ENCODE results near the gene TMEM269. TPM values are rescaled to one million over a fixed set of nuclear protein-coding genes. Genes with fewer than 3 reads are reported as not detected.

Gene TMEM269
- total RNA-seq, 1 experiment from 2014 or later = 0.11 TPM

DNA sequence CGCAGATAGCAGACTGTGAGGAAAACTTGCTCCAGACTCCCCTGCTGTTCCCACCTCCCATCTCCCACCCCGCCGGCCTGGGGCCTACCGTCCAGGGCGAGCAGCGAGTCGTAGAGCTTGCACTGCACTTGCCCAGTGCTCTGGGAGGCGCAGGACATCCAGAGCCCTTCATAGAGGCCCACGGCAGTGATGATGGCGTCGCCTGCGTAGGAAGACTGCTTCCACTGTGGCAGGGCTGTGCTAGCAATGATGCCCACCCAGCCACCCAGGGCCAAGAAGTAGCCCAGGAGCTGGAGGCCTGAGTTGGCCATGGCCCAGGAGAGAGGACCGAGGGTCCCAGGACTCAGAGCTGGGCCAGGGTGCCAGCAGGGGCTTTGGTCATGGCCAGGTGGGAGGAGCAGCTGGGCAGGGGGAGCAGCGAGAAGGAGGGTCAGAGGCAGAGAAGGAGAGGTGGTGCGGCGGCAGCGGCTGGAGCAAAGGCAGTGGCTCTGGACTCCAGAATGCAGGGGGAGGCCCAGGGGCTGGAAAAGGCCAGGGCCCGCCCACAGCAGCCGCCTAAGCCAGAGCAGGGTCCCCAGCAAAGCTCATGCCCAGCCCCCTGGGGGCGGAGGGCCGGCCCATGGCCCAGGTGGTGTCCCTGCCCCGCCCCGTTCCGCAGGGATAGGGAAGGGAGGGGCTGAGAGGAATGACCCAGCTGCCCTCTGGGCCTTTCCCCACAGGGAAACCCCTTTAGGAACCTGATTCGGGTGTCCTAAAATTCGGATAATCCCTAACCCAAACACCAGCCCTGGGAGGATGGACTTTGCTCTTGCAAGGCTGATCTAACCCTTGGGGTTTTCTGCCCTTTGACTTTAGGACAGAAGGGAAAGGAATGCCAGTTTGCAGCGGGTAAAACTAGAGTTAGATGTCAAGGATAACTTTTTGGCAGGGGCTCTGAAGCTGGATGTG, 44.8 kb upstream of the TMEM269 start, which contains the start of gene CLDN19:
CLDN19 (minus strand) TSS at position 484 of the 948 bp plus-strand sequence; CDS start at position 311, 173 bp downstream.
- Histone ChIP-seq H3K27ac (ENCODE audit: low read length) (no peak within 1 kb of the TSS), H3K9ac (ENCODE audit: low read length) (no peak within 1 kb of the TSS), H2AFZ (ENCODE audit: low read length) (no peak within 1 kb of the TSS), H3K9me2 (replicated peaks; ENCODE audit: low read length) (no peaks in the 10 kb centered on the region), H3K4me1 (ENCODE audit: insufficient read depth, low read length) (no peaks in the 10 kb centered on the region), H3K27me3 (ENCODE audit: low read length) (no peaks in the 10 kb centered on the region), H3K36me3 (ENCODE audit: low read depth, low read length) (no peaks in the 10 kb centered on the region), H4K20me1 (ENCODE audit: low read length) (no peaks in the 10 kb centered on the region), H3K4me3 (ENCODE audit: low read length) (no peak within 1 kb of the TSS), H3F3A (ENCODE audit: low read length, unreplicated experiment) (no peaks in the 10 kb centered on the region), H3K79me2 (ENCODE audit: low read length) (no peaks in the 10 kb centered on the region), H3K9me3 (ENCODE audit: low read length) (no peaks in the 10 kb centered on the region), H3K4me2 (ENCODE audit: low read length) (no peak within 1 kb of the TSS)
- DNase-seq (no peak), ATAC-seq (no peak)
- ChIA-PET CTCF (no interaction called here), POLR2A (ENCODE audit: unreplicated experiment) (no interaction called here)
- intact Hi-C loops (cut with micrococcal nuclease) = no loop called here
- TF ChIP-seq EZH2 (IDR thresholded peaks at IDR 0.05; ENCODE audit: low read length, unreplicated experiment) (no peak), EZH2phosphoT487 (IDR thresholded peaks at IDR 0.05; ENCODE audit: borderline replicate concordance, low read length) (no peak)
- TF ChIP-seq, protein P1, sequence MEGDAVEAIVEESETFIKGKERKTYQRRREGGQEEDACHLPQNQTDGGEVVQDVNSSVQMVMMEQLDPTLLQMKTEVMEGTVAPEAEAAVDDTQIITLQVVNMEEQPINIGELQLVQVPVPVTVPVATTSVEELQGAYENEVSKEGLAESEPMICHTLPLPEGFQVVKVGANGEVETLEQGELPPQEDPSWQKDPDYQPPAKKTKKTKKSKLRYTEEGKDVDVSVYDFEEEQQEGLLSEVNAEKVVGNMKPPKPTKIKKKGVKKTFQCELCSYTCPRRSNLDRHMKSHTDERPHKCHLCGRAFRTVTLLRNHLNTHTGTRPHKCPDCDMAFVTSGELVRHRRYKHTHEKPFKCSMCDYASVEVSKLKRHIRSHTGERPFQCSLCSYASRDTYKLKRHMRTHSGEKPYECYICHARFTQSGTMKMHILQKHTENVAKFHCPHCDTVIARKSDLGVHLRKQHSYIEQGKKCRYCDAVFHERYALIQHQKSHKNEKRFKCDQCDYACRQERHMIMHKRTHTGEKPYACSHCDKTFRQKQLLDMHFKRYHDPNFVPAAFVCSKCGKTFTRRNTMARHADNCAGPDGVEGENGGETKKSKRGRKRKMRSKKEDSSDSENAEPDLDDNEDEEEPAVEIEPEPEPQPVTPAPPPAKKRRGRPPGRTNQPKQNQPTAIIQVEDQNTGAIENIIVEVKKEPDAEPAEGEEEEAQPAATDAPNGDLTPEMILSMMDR (conservative IDR thresholded peaks at IDR 0.05; ENCODE audit: low read depth, low read length) = no peak
- BruUV-seq (replicated peaks) = no TSS peak

DNA sequence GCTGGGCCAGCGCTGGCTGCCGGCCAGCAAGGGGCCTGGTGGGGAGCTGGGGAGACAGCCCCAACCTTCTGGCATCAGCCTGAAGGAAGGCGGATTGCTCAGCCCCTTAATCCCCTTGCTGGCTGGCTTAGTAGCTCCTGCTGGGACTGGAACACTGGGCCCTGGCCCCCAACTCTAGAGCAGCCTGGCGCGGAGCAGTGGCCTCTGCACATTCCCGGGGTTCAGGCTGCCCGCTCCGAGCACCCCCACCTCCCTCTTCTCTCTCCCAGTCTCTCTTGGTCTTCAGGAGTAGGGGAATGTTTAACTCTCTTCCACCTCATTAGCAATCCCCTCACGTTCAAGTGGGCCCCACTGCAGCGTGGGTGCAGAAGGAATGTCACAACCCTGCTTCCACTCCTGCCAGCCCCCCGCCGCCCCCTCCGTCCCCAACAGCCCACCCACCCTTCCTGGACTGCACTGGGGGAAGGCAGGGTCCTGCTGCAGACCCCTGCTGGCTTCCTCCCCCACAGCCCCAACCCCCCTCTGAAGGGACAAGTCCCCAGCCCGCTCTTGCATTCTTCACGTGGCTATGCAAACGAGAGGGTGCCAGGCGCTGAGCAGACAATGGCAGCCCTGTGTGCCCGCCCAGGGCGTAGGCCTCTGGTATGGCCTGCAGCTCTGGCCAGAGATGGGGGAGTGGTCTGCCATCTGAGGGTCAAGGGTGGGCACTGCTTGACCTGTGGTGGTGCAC, 43.8 kb upstream of the TMEM269 start:
- Histone ChIP-seq H4K20me1 (ENCODE audit: low read length) (no peaks in the 10 kb centered on the region), H3K4me2 (ENCODE audit: low read length) (no peak overlapping the region), H3K27ac (ENCODE audit: low read length) (no peak overlapping the region), H3K36me3 (ENCODE audit: low read depth, low read length) (no peaks in the 10 kb centered on the region), H3K27me3 (ENCODE audit: low read length) (no peaks in the 10 kb centered on the region), H3K9me3 (ENCODE audit: low read length) (no peaks in the 10 kb centered on the region), H2AFZ (ENCODE audit: low read length) (no peak overlapping the region), H3F3A (ENCODE audit: low read length, unreplicated experiment) (no peaks in the 10 kb centered on the region), H3K9me2 (replicated peaks; ENCODE audit: low read length) (no peaks in the 10 kb centered on the region), H3K4me3 (ENCODE audit: low read length) (no peak overlapping the region), H3K9ac (ENCODE audit: low read length) (no peak overlapping the region), H3K79me2 (ENCODE audit: low read length) (no peaks in the 10 kb centered on the region), H3K4me1 (ENCODE audit: insufficient read depth, low read length) (no peaks in the 10 kb centered on the region)
- intact Hi-C loops (cut with micrococcal nuclease) = no loop called here
- DNase-seq = no peak
- no peak for ATAC-seq
- CTCF ChIA-PET = no interaction called here
- TF ChIP-seq EZH2 (IDR thresholded peaks at IDR 0.05; ENCODE audit: low read length, unreplicated experiment) = no peak
- no peak for TF ChIP-seq EZH2phosphoT487 (IDR thresholded peaks at IDR 0.05; ENCODE audit: borderline replicate concordance, low read length)
- TF ChIP-seq, protein P1 (conservative IDR thresholded peaks at IDR 0.05; ENCODE audit: low read depth, low read length) = no peak
- BruUV-seq (replicated peaks) = no TSS peak
- POLR2A ChIA-PET (ENCODE audit: unreplicated experiment) = no interaction called here
